DLD1 (cell line): ENCODE data around the gene KRT84.
"Not testable (repeated sequence)": the region's sequence is repeated elsewhere in the genome, so short reads cannot be mapped to it uniquely, and the experiment has no call there.

Experiments
- in situ Hi-C: cut with HindIII; loops from 2 replicates; pipeline ENCODE4 v1.10.0; 2017; ENCODE audit warnings: low sequenced_read_pairs

Gene KRT84

DNA sequence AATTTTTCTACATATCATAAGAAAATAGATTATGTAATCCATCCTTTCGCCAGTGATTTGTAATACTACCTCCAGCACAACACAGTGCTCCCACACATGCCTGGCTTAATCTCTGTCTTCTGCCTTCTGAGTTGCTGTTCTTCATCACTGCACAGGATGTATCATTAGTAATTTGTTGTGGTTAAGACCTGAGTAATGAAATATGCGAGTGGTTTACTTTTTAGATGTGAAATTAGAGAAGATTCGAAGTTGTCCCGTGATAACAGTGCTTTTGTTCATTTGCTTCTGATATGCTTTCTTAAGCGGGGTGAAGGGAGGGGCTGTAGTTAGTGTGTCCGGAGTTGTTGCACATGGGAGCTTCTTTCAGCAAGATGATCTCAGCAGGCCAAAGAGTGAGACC, 36.3 kb downstream of the KRT84 start:
- in situ Hi-C loops: no loop called here

GRCh38 chr12:52347551-52348510, 37.6 kb downstream of the KRT84 start:
- in situ Hi-C loops: no loop called here

DNA sequence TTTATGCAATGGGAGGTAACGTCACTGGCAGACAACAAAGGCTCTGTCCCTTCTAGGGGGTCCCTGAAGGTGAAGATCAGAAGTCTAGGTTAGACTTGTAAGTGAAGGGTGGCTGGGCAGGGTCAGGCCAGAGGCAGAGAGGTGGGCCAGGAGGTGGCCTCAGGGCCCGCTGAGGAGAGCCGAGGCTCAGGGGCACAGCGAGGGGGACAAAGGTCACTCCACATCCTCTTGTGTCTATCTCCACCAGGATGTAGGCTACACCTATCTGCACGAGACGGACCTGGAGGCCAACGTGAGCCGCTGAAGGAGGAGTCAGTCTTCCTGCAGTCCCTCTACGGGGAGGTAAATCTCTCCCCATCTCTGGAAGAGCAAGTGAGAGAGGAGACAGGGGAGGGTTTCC, 38.4 kb downstream of the KRT84 start:
- in situ Hi-C loops: no loop called here

DNA sequence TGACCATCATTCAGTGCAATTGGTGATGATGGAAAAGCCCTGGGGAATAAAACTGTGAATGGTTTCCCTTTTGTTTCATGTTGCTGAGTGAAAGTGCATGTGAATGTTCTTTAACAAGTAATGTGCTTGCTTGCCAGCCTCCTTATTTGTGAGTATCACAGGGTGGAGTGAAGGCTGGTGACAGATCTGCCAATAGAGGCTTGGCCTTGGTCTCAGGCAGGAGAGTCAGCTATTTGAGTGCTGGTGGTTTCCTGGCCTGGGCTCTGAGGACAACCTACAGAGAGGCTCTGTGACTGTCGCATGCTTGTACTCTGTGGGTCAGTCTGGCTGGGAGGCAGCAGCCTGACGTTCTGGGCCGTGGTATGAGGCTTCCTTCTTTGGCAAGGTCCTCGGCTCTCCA, 38.9 kb downstream of the KRT84 start:
- in situ Hi-C loops: no loop called here

DNA sequence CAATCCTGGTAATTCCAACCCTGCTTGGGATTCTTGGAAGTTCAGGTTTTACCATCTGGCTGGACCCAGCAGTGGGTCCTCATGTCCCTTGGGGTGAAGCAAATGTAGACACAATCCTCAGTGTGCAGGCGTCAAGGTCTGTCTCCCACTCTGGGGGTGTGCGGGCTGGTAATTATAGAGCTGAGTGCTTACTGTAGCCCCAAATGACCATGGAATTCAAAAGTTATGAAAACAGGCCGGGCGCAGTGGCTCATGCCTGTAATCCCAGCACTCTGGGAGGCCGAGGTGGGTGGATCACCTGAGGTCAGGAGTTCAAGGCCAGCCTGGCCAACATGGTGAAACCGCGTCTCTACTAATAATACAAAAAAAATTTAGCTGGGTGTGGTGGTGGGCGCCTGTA, 40.4 kb downstream of the KRT84 start:
- in situ Hi-C loops: not testable (repeated sequence)

DNA sequence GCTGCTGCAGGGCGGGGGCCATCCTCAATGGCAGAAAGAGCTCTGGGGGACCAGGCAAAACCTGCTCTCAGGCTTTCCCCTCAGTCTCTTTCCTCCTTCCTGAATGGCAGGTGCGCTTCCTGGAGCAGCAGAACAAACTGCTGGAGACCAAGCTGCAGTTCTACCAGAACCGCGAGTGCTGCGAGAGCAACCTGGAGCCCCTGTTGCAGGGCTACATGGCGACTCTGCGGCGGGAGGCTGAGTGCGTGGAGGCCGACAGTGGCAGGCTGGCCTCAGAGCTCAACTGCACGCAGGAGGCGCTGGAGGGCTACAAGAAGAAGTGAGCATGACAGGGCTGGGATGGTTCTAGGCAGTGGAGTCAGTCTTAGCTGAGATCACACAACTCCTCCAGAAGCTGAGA, 41.3 kb downstream of the KRT84 start:
- in situ Hi-C loops: no loop called here

DNA sequence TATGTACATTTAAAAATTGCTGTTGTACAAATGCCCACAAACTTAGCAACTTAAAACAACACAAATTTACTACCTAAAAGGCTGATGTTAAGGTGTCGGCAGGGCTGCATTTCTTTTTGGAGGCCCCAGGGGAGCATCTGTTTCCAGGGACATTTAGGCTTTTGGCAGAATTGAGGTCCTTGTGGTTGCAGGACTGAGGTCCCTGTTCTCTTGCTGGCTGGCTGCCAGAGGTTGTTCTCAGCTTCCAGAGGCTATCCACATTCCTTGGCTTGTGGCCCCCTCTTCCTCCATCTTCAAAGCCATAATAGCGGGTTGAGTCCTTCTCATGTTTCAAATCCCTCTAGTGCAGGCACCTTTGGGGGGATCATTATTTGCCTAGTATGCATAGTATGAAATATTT, 41.9 kb downstream of the KRT84 start:
- in situ Hi-C loops: no loop called here

GRCh38 chr12:52342781-52343490, 42.5 kb downstream of the KRT84 start:
- in situ Hi-C loops: no loop called here

DNA sequence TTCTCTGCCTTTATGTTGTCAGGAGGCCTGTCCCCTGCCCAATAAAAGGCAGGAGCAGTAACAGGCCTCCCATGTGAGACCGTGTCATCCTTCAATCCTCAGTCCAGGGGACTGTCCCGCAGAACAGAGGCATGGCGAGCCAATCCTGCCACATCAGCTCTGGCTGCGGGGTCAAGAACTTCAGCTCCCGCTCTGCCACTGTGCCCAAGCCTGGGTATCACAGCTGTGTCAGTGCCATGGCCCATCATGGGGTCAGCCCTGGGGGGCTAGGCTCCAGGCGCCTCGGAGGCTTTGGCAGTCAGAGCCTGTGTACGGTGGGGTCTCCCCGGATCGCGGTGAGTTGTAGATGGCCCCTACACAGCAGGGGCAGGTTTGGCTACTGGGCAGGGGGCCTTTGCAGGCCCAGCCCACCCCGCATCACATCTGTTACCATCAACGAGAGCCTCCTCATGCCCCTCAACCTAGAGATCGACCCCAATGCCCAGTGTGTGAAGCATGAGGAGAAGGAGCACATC, 44.3 kb downstream of the KRT84 start:
- in situ Hi-C loops: no loop called here

GRCh38 chr12:52338241-52338960, 47.1 kb downstream of the KRT84 start:
- in situ Hi-C loops: no loop called here

DNA sequence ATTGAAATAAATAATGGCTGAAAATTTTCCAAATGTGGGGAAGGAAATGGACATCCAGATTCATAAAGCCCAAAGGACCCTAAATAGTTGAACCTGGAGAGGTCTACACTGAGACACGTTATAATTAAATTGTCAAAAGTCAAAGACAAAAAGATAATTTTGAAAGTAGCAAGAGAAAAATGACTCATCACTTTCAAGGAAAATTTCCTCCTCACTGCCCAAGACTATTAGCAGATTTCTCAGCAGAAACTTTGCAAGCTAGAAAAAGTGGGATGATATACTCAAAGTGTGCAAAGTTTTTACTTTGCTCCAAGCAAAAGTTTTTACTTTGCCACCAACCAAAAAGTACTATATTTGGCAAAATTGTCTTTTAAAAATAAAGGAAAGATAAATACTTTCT, 48.4 kb downstream of the KRT84 start:
- in situ Hi-C loops: no loop called here

DNA sequence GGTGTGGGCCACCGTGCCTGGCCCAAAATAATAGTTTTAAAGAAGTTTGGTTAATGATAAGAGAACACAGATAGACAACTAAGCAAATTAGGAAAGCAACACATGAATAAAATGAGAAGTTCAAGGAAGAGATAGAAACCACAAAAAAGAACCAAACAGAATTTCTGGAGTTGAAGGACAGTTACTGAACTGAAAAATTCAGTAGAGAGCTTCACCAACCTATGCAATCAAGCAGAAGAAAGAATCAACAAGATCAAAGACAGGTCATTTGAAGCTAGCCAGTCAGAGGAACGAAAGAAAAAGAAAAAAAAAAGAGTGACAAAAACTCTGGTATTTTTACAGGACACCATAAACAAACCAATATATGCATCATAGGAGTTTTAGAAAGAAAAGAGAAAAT, 48.8 kb downstream of the KRT84 start:
- in situ Hi-C loops: no loop called here

- in situ Hi-C loops: no loop called here
These were observed 49.7 kb downstream of the KRT84 start for GRCh38 chr12:52335598-52336262.

DNA sequence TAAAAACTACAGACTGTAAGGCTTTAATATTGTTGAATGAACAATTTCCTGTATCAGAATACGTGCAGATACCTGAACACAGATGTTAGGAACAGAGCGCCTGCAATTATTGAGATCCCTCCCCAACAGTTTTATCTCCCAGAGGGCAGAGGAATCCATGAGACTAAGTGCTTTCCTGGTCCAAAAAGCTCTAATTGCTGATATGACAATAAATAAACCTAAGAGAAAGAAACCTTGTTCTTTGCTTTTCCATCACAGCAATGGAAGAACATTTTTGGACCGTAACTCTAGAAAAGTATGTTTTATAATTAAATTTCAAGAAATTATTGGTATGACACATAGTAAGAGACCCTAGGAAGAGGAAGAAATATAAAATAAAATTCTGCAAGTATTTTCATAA, 51.3 kb downstream of the KRT84 start:
- in situ Hi-C loops: no loop called here

GRCh38 chr12:52333321-52333720, 52.1 kb downstream of the KRT84 start:
- in situ Hi-C loops: no loop called here

DNA sequence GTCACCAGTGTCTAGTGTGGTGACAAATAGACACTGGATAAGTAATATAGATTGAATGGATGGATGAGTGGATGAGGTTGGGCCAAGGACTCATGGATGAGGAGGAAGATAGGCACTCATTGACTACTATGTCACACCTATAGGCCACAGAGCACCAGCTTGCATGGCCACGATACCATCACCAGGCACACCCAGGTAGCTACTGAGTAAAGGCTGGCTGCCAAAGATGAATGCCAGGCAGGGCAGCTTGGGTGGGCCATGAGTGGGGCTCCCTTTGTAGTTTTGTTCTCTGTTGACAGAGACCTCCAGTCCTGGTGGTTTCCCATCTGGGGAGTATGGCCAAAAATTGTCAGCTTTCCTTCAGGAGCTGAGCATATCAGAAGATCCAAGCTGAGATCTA, 53.1 kb downstream of the KRT84 start:
- in situ Hi-C loops: no loop called here

GRCh38 chr12:52331833-52332232, 53.6 kb downstream of the KRT84 start:
- in situ Hi-C loops: no loop called here

DNA sequence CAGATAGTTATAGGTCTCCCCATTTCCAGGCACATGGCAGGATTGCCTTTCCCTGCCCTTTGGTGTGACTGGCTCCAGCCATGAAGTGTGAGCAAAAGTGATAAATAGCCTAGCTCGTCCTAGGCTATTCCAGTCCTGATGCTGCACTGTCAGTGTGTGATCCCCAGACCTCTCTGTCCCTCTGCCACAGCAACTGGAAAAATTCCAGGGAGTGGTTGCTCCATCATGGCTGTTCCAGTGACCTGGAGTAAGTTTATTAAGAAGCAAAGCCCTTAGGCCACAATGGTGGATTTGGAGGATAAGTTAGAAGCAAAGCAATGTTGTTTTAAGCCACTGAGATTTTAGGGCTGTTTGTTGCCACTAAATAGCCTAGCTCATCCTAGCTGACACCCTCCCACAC, 54.4 kb downstream of the KRT84 start:
- in situ Hi-C loops: no loop called here

DNA sequence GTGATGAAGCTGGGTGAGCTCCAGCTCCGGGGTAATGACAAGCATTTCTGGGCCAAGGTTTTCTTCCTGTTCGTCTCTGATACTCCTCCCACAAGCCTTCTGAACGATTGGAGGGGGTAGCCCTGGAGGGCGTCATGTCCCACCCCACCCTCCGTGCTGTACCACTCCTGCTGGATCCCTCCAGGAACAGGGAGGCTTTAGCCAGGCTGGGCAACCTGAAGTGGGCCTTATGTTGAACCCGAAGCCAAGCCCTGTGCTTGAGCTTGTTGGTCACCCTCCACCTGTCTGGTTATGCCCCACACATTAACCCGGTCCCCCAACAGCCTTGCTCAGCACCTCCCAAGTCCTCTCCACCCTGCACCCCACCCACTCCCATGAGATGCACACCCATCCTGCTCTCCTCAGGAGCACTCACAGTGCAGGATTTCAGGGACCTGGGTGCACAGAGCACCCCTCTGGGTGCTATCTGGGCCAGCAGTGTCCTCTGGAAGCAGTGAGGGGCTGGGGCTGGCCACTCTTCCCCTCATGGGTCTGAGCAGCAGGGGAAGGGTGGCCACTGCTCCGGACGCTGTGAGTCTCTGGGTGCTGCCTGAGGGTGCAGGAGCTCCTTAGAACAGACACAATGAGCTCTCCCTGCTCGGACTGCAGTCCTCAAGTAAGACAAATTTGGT, 57.5 kb downstream of the KRT84 start:
- in situ Hi-C loops: no loop called here
